BJ (cell line): ENCODE data around the gene INSC. TPM values are rescaled to one million over a fixed set of nuclear protein-coding genes. Genes with fewer than 3 reads are reported as not detected.

Experiments used
- CTCF ChIA-PET: fragments of 350-600 bp; formaldehyde crosslinking; extraction: SDS; loops from one replicate; lab custom pipeline; 2021; ENCODE audit warnings: antibody characterized with exemption, inconsistent platforms; lab: Yijun Ruan, JAX
- POLR2A ChIA-PET: fragments of 300-600 bp; sonication (Branson Sonifier 250); formaldehyde crosslinking; extraction: SDS; loops from one replicate; lab custom pipeline; 2021; ENCODE audit warnings: antibody characterized with exemption; lab: Charles Lee
- DNase-seq: peaks from one replicate; pipeline ENCODE4 v3.0.0-alpha.2; 2011; ENCODE audit warnings: low read depth
- H3K27me3 ChIP-seq: 2 replicates; pipeline ENCODE4 v1.6.0; 2011; ENCODE audit warnings: low read length; ENCODE audit not compliant: control insufficient read depth, insufficient read depth
- H3K36me3 ChIP-seq: 2 replicates; pipeline ENCODE4 v1.5.1; 2011; ENCODE audit warnings: low read length; ENCODE audit not compliant: control insufficient read depth, insufficient read depth
- H3K4me3 ChIP-seq: 2 replicates; pipeline ENCODE4 v1.5.1; 2011; ENCODE audit warnings: low read depth, mild to moderate bottlenecking, control low read depth, low read length
- CTCF ChIP-seq: IDR thresholded peaks from 2 replicates; pipeline ENCODE4 v1.5.1; 2011; ENCODE audit warnings: low read depth, mild to moderate bottlenecking, control low read depth, inconsistent platforms, low read length, moderate library complexity; ENCODE audit not compliant: insufficient read depth
- polyA plus RNA-seq: library from polyadenylated mRNA; depleted of rRNA; stranded (reverse); fragments of >200 nt; gene quantifications from 2 replicates; pipeline ENCODE4 v1.2.3, GENCODE V29; 2011

Gene INSC
- polyA plus RNA-seq, 1 experiment, result 0.10 TPM

- ChIA-PET POLR2A (no interaction called here), CTCF (interaction anchor here (0.6 kb wide), 1 partner anchor 210 kb away, joined by 3 read pairs; no protein-coding TSS in a partner anchor)
- no peak for DNase-seq
- TF ChIP-seq CTCF, result no peak
- H3K36me3 ChIP-seq, result no peaks in the 10 kb centered on the region
- H3K27me3 ChIP-seq, result no peaks in the 10 kb centered on the region
- no peak overlapping the region for H3K4me3 ChIP-seq
Observed at GRCh38 chr11:15233371-15234165, 118.8 kb downstream of the INSC start.

- H3K27me3 ChIP-seq, result no peaks in the 10 kb centered on the region
- H3K36me3 ChIP-seq, result no peaks in the 10 kb centered on the region
- POLR2A ChIA-PET, result no interaction called here
- no peak for DNase-seq
- H3K4me3 ChIP-seq, result no peak overlapping the region
- no peak for TF ChIP-seq CTCF
- CTCF ChIA-PET, result no interaction called here
Observed at GRCh38 chr11:15234796-15235195, 120.1 kb downstream of the INSC start.

GRCh38 chr11:15236559-15236958 lies 121.8 kb downstream of the INSC start:
- DNase-seq, result no peak
- CTCF ChIA-PET, result no interaction called here
- no peak for TF ChIP-seq CTCF

DNA sequence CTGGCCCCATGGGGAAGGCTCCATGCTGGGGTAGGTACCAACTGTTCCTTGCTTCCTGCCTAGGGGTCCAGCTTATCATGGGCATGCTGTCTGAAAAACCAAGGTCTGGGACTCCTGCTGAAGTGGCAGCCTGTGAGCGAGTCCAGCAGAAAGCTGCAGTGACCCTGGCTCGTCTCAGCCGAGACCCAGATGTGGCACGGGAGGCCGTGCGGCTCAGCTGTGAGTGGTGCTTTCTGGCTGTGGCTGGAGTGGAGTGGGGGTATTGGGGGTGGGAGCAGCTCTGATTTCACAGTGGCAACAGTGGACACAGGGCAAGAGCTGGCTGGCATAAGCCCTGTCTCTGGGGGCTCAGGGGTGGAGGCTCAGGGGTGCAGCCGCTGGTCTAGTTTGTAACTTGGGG lies 124.1 kb downstream of the INSC start:
- ChIA-PET CTCF (no interaction called here), POLR2A (no interaction called here)
- no peak for DNase-seq
- Histone ChIP-seq H3K36me3 (no peaks in the 10 kb centered on the region), H3K27me3 (no peaks in the 10 kb centered on the region), H3K4me3 (no peak overlapping the region)
- TF ChIP-seq CTCF, result no peak

More at GRCh38 chr11:15236559-15236958, 121.8 kb downstream of the INSC start:
- POLR2A ChIA-PET, result no interaction called here
- Histone ChIP-seq H3K4me3 (no peak overlapping the region), H3K36me3 (no peaks in the 10 kb centered on the region), H3K27me3 (no peaks in the 10 kb centered on the region)

GRCh38 chr11:15248749-15249148 lies 134.0 kb downstream of the INSC start:
- ChIA-PET CTCF (interaction anchor here (0.9 kb wide), 1 partner anchor 13 kb away, joined by 3 read pairs; no protein-coding TSS in a partner anchor), POLR2A (no interaction called here)
- Histone ChIP-seq H3K27me3 (no peaks in the 10 kb centered on the region), H3K36me3 (no peaks in the 10 kb centered on the region), H3K4me3 (no peak overlapping the region)
- no peak for DNase-seq
- no peak for TF ChIP-seq CTCF
